A673 (cell line): ENCODE data around the gene PLPP7.

Experiments used
- EZH2 ChIP-seq: fragments of 200-600 bp; sonication (generic); IDR thresholded peaks from 2 replicates; pipeline ENCODE4 v1.6.1; 2017; ENCODE audit warnings: borderline replicate concordance, low read depth, mild to moderate bottlenecking, mixed read lengths, antibody characterized with exemption, low read length; ENCODE audit not compliant: poor library complexity, severe bottlenecking
- TF ChIP-seq, protein P1 (sequence below): fragments of 300-800, 200-600 bp; sonication (generic); conservative IDR thresholded peaks from 2 replicates; pipeline ENCODE4 v1.5.1; 2017; ENCODE audit warnings: low read depth, mild to moderate bottlenecking, antibody characterized with exemption, low read length, moderate library complexity, mixed read lengths

- TF ChIP-seq, protein P1, sequence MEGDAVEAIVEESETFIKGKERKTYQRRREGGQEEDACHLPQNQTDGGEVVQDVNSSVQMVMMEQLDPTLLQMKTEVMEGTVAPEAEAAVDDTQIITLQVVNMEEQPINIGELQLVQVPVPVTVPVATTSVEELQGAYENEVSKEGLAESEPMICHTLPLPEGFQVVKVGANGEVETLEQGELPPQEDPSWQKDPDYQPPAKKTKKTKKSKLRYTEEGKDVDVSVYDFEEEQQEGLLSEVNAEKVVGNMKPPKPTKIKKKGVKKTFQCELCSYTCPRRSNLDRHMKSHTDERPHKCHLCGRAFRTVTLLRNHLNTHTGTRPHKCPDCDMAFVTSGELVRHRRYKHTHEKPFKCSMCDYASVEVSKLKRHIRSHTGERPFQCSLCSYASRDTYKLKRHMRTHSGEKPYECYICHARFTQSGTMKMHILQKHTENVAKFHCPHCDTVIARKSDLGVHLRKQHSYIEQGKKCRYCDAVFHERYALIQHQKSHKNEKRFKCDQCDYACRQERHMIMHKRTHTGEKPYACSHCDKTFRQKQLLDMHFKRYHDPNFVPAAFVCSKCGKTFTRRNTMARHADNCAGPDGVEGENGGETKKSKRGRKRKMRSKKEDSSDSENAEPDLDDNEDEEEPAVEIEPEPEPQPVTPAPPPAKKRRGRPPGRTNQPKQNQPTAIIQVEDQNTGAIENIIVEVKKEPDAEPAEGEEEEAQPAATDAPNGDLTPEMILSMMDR = no peak
- no peak for TF ChIP-seq EZH2
These were observed 20.2 kb downstream of the PLPP7 start for GRCh38 chr9:131309530-131310276.
